ENCODE measurements around the gene ZXDC.

DNA sequence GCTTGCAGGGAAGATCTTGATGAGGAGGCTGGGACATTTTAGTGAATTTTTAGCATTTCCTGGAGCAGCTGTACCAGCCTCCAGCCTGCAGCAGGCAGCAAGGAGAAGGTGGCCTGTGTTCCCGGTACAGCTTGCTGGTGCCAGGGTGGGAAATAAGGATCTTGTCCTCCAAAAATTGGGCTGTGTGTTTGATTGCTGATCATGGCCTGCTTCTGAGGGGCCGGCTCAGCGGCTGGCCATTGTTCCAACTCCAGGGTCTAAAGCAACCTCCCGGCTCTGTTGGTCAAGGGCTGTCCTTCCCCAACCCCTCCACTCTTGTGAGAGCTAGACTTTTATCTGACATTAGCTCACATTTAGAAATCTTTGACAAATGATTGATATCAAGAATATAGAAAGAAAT is 75.9 kb downstream of the ZXDC start:
- TF ChIP-seq, protein P1, sequence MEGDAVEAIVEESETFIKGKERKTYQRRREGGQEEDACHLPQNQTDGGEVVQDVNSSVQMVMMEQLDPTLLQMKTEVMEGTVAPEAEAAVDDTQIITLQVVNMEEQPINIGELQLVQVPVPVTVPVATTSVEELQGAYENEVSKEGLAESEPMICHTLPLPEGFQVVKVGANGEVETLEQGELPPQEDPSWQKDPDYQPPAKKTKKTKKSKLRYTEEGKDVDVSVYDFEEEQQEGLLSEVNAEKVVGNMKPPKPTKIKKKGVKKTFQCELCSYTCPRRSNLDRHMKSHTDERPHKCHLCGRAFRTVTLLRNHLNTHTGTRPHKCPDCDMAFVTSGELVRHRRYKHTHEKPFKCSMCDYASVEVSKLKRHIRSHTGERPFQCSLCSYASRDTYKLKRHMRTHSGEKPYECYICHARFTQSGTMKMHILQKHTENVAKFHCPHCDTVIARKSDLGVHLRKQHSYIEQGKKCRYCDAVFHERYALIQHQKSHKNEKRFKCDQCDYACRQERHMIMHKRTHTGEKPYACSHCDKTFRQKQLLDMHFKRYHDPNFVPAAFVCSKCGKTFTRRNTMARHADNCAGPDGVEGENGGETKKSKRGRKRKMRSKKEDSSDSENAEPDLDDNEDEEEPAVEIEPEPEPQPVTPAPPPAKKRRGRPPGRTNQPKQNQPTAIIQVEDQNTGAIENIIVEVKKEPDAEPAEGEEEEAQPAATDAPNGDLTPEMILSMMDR (optimal IDR thresholded peaks at IDR 0.05 in 1 of 3, IDR thresholded peaks at IDR 0.05 in 1 of 3, conservative IDR thresholded peaks at IDR 0.05 in 1 of 3; ENCODE audit: extremely low read depth in 1 of 3, insufficient read depth in 2 of 3, low read length in 3 of 3): no peak
- no peak for TF ChIP-seq EZH2 (IDR thresholded peaks at IDR 0.05; ENCODE audit: low read length)

All from keratinocyte (primary cell).